HG03196 (cell line): ENCODE results near the gene ZNF226.
A peak's percentile ranks its signal among the peaks of the same experiment; 100 is the strongest.
"Not testable (repeated sequence)": the region's sequence is repeated elsewhere in the genome, so short reads cannot be mapped to it uniquely, and the experiment has no call there.

Experiments used
- ATAC-seq: cut with Tn5 transposase; IDR thresholded peaks from one replicate; pipeline ENCODE4 v1.9.1; 2021; ENCODE audit not compliant: unreplicated experiment

Gene ZNF226

DNA sequence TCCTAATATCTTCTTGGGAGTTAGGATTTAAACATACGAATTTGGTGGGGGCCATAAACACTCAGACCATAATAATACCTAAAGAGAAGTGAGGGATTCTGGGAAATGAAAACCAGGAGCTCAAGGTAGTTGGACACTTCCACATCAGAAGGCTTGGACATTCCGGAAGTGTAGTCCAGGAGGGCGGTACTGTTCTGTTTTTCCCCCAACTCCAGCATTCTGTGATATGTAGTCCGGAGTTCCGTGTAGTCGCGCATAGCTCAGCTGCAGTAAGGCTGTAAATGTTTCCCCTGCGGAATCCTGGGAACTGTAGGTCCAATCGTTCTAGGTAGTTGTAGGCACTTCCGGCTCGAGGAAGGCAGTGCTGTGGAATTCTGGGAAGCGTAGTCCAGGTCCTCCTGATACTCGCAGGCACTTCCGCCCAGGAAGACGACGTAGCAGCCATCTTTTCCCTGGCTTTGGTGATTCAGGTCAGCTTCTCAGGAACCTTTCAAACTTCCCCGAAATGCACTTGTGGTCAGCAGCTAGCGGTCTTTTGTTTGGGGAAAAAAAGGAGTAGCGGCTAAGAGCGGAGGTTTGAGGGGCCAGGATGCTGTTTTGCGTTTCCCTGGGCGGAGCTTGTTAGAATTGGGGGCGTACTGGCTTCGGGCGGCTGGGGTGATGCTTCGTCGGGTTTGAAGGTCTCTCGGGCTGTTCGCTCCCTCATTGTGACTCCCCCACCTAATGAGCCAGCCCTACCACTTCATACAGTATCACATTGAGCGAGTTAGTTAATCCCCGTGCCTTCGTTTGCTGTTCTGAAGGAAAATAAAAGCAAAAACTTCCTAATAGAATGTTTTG, at the start of gene ZNF226:
ZNF226 (plus strand) TSS at position 428 of the 840 bp plus-strand sequence. CDS start 4,981 bp downstream, outside the sequence.
- ATAC-seq = peak; percentile 91

- ATAC-seq = not testable (repeated sequence)
Measured at GRCh38 chr19:44121162-44121561, 43.7 kb upstream of the ZNF226 start.

DNA sequence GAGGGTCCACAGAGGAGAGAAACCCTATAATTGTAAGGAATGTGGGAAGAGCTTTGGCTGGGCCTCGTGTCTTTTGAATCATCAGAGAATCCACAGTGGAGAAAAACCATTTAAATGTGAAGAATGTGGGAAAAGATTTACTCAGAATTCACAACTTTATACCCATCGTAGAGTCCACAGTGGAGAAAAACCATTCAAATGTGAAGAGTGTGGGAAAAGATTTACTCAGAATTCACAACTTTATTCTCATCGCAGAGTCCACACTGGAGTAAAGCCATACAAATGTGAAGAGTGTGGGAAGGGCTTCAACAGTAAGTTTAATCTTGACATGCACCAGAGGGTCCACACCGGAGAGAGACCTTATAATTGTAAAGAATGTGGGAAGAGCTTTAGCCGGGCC, 32.9 kb upstream of the ZNF226 start:
- no peak for ATAC-seq

GRCh38 chr19:44141191-44142058, 23.5 kb upstream of the ZNF226 start, which contains the start of gene ZNF234:
Gene ZNF234 (plus strand): TSS chr19:44141554. CDS start chr19:44144633, 3,079 bp downstream.
- ATAC-seq = peak; percentile 77

DNA sequence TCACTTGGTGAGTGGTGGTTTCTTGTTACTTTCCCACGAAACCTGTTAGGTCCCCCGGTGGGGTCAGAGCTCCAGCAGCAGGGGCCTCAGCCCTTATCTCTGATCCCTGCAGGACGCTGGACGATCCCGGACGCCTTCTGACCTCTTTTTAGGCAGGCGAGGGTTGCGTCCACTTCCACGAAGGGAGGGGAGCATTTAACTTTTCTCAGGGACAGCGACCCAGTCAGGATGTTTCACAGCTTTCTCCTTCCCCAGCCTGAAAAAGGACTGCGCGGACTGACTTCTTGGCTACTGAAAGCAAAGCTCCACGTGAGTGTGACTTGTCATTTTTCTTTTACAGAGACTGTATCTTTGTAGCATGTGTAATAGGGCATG, 22.9 kb upstream of the ZNF226 start:
- no peak for ATAC-seq

DNA sequence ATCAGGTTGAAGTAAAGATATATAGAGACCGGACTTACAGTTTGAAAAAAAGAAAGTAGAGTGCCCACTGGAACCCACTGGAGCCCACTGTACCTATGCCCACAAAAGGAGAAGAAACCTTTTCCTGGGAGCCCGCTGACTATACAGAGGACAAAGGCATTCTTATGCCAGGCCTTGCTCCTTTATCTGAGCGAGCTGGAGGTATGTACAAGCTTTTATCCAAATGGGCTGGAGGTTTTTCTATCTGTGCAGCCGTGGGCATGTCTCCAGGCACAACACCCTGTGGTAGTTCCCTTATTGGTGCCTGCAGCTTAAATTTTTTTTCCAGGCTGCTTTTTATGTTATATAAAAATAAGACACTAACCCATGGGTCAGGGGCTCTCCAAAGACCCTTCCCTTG, 15.1 kb upstream of the ZNF226 start:
- no peak for ATAC-seq

- ATAC-seq = no peak
Measured at GRCh38 chr19:44151491-44151890, 13.4 kb upstream of the ZNF226 start.

DNA sequence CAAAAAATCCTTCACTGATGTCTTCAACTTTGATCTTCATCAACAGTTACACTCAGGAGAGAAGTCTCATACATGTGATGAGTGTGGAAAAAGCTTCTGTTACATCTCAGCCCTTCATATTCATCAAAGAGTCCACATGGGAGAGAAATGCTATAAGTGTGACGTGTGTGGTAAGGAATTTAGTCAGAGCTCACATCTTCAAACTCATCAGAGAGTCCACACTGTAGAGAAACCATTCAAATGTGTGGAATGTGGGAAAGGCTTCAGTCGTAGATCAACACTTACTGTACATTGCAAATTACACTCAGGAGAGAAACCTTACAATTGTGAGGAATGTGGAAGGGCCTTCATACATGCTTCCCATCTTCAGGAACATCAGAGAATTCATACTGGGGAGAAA, 8.4 kb upstream of the ZNF226 start:
- ATAC-seq = no peak

GRCh38 chr19:44163789-44164188, 1.1 kb upstream of the ZNF226 start:
- ATAC-seq = no peak

DNA sequence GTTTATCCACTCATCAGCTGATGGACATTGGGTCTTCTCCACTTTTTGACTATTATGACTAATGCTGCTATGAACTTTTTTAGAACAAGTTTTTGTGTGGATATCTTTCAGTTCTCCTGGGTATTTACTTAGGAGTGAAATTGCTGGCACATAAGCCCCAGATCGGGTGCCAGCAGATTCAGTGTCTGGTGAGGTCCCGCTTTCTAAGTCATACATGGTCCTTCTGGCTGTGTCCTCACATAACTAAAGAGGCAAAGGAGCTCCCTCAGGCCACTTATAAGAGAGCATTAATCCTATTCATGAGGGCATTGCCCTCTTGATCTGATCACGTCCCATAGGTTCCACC, 600 bp upstream of the ZNF226 start:
- peak; percentile 5 for ATAC-seq

DNA sequence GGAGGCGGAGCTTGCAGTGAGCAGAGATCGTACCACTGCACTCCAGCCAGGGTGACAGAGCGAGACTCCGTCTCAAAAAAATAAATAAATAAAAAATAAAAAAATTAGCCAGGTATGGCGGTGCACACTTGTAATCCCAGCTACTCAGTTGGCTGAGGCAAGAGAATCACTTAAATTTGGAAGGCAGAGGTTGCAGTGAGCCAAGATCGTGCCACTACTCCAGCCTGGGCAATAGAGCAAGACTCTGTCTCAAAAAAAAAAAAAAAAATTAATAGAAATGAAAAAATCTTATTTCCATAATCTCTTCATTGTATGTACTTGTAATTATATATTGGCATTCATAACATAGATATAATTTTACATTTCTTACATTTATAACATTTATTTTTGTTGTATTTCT, 5.8 kb downstream of the ZNF226 start:
- ATAC-seq = not testable (repeated sequence)

DNA sequence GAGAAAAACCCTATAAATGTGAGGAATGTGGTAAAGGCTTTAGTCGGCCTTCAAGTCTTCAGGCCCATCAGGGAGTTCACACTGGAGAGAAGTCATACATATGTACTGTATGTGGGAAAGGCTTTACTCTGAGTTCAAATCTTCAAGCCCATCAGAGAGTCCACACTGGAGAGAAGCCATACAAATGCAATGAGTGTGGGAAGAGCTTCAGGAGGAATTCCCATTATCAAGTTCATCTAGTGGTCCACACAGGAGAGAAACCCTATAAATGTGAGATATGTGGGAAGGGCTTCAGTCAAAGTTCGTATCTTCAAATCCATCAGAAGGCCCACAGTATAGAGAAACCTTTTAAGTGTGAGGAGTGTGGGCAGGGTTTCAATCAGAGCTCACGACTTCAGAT, 11.7 kb downstream of the ZNF226 start:
- no peak for ATAC-seq

DNA sequence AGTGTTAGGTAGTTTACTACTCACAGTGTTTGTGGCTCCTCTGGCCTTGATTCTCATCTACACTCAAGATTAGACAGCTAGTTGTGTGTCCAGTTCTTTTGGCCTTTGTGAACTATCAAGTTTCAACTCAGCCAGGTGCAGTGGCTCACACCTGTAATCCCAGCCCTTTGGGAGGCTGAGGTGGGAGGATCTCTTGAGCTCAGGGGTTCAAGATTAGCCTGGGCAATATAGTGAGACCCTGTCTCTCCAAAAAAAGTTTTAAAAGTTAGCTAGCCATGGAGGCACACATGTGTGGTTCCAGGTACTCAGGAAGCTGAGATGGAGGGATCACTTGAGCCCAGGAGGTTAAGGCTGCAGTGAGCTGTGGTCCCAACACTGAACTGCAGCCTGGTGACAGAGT, 16.1 kb downstream of the ZNF226 start:
- no peak for ATAC-seq

- ATAC-seq = no peak
Measured at GRCh38 chr19:44182145-44182544, 17.2 kb downstream of the ZNF226 start.

GRCh38 chr19:44190020-44190419, 25.1 kb downstream of the ZNF226 start:
- ATAC-seq = no peak

GRCh38 chr19:44192127-44192526, 27.2 kb downstream of the ZNF226 start:
- no peak for ATAC-seq

GRCh38 chr19:44196772-44197171, 31.9 kb downstream of the ZNF226 start:
- ATAC-seq = no peak

GRCh38 chr19:44202470-44202869, 37.6 kb downstream of the ZNF226 start:
- ATAC-seq = no peak

GRCh38 chr19:44202974-44203373, 38.1 kb downstream of the ZNF226 start:
- no peak for ATAC-seq

GRCh38 chr19:44203877-44204276, 39.0 kb downstream of the ZNF226 start:
- not testable (repeated sequence) for ATAC-seq

DNA sequence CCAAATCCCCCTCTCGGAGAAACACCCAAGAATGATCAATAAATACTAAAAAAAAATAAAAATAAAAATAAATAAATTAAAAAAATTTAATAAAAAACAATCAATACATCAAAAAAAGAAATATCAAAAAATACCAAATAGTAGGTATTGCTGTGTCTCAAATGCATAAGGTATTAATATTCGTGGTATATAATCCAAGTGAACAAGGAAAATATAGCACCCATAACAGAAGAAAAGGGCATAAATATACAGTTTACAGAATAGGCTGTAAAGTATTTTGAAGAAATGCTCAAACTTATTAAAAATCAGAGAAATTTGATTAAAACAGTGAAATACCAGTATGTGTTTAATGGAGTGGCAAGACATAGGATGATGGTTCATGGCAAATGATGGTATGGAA, 39.9 kb downstream of the ZNF226 start:
- ATAC-seq = no peak
